ENCODE results near the gene PAX7. TPM values are rescaled to one million over a fixed set of nuclear protein-coding genes. Genes with fewer than 3 reads are reported as not detected.

PAX7 gene
- total and polyA plus RNA-seq, 2 of the 4 experiments (the other 2 are of a cell fraction), result not detected

GRCh38 chr1:18643154-18644012 lies 12.7 kb downstream of the PAX7 start (continued):
- TF ChIP-seq NFE2L2 (IDR thresholded peaks at IDR 0.05; ENCODE audit: low read depth, low read length), result no peak

- TF ChIP-seq SMC3 (IDR thresholded peaks at IDR 0.05; ENCODE audit: low read depth, low read length) (no peak), RAD21 (IDR thresholded peaks at IDR 0.05; ENCODE audit: low read length) (no peak), ELK1 (IDR thresholded peaks at IDR 0.05; ENCODE audit: borderline replicate concordance, low read depth, low read length) (no peak), RCOR1 (IDR thresholded peaks at IDR 0.05; ENCODE audit: insufficient replicate concordance, low read length) (no peak), BHLHE40 (IDR thresholded peaks at IDR 0.05; ENCODE audit: low read depth, low read length) (no peak), CTCF (conservative IDR thresholded peaks at IDR 0.05; ENCODE audit: low read depth, low read length) (no peak)
- no peak overlapping the region for H2BK15ac ChIP-seq (ENCODE audit: low read depth, low read length)
- ChIA-PET CTCF (no interaction called here), POLR2A (ENCODE audit: unreplicated experiment) (no interaction called here)
- H3K9me3 ChIP-seq (ENCODE audit: control insufficient read depth, insufficient read depth, low read length), result no peaks in the 10 kb centered on the region
- H3K27ac ChIP-seq (ENCODE audit: insufficient read depth, low read length), result no peak overlapping the region
- no peak overlapping the region for H3K9ac ChIP-seq (ENCODE audit: low read depth, low read length)
- H3K14ac ChIP-seq (replicated peaks; ENCODE audit: low read depth, low read length), result no peak overlapping the region
- no peak overlapping the region for H4K5ac ChIP-seq (ENCODE audit: low read depth, low read length)
- intact Hi-C loops (cut with micrococcal nuclease) (no loop called here), dilution Hi-C loops (cut with HindIII; ENCODE audit: low sequenced_read_pairs, unreplicated experiment) (no loop called here), in situ Hi-C loops (cut with MboI; ENCODE audit: low sequenced_read_pairs) (no loop called here)
- H4K20me1 ChIP-seq (ENCODE audit: insufficient read depth, low read length), result no peaks in the 10 kb centered on the region
- no peak for DNase-seq
- H3K56ac ChIP-seq (ENCODE audit: extremely low read depth, insufficient read depth, low read length), result no peak overlapping the region
- H3K4me1 ChIP-seq (ENCODE audit: control insufficient read depth, insufficient read depth, low read length), result no peaks in the 10 kb centered on the region
- no peaks in the 10 kb centered on the region for H3K9me1 ChIP-seq (ENCODE audit: insufficient read depth, low read length)
- no peaks in the 10 kb centered on the region for H3K79me1 ChIP-seq (ENCODE audit: low read depth in 1 of 2, low read length in 2 of 2)
- H2AFZ ChIP-seq (replicated peaks; ENCODE audit: low read length, poor library complexity), result no peak overlapping the region
- no peak overlapping the region for H3K23ac ChIP-seq (ENCODE audit: low read depth, low read length)
- no peak overlapping the region for H3K18ac ChIP-seq (ENCODE audit: low read depth, low read length)
- H3K4me2 ChIP-seq (ENCODE audit: low read depth, low read length), result no peak overlapping the region
- peaks cover 87% of the 10 kb centered on the region for H3K27me3 ChIP-seq (ENCODE audit: control insufficient read depth, insufficient read depth, low read length)
- H2AK5ac ChIP-seq (ENCODE audit: low read depth, low read length), result no peak overlapping the region
- no peak overlapping the region for H4K91ac ChIP-seq (ENCODE audit: insufficient read depth, low read depth, low read length)
- H2BK20ac ChIP-seq (ENCODE audit: low read depth, low read length), result no peak overlapping the region
- 0% methylated on average over 4 of the region's 22 CpGs; no CpG with 5 or more reads in 1 of the 2 experiments for WGBS, 2 experiments (ENCODE audit: extremely low coverage in 2 of 2, insufficient read length in 1 of 2)
- H3K4ac ChIP-seq (ENCODE audit: low read depth, low read length), result no peak overlapping the region
- H3K4me3 ChIP-seq (ENCODE audit: insufficient read depth, low read depth, low read length), result no peak overlapping the region
- H2BK120ac ChIP-seq (ENCODE audit: low read depth, low read length), result no peak overlapping the region
- ATAC-seq (ENCODE audit: low read depth), result no peak
- no peak overlapping the region for H2BK5ac ChIP-seq (ENCODE audit: low read depth, low read length, poor library complexity, severe bottlenecking)
- H3K36me3 ChIP-seq (ENCODE audit: control insufficient read depth, insufficient read depth, low read length), result no peaks in the 10 kb centered on the region
- H2AK9ac ChIP-seq (replicated peaks; ENCODE audit: low read depth, low read length, poor library complexity), result no peak overlapping the region
- no peak overlapping the region for H4K8ac ChIP-seq (ENCODE audit: low read depth in 2 of 2, low read length in 2 of 2)
- BruUV-seq (replicated peaks), result no TSS peak
Observed at GRCh38 chr1:18644013-18644399, 13.4 kb downstream of the PAX7 start.

All from IMR-90 (cell line).